ENCODE results near the gene TOM1L2.

Gene TOM1L2

DNA sequence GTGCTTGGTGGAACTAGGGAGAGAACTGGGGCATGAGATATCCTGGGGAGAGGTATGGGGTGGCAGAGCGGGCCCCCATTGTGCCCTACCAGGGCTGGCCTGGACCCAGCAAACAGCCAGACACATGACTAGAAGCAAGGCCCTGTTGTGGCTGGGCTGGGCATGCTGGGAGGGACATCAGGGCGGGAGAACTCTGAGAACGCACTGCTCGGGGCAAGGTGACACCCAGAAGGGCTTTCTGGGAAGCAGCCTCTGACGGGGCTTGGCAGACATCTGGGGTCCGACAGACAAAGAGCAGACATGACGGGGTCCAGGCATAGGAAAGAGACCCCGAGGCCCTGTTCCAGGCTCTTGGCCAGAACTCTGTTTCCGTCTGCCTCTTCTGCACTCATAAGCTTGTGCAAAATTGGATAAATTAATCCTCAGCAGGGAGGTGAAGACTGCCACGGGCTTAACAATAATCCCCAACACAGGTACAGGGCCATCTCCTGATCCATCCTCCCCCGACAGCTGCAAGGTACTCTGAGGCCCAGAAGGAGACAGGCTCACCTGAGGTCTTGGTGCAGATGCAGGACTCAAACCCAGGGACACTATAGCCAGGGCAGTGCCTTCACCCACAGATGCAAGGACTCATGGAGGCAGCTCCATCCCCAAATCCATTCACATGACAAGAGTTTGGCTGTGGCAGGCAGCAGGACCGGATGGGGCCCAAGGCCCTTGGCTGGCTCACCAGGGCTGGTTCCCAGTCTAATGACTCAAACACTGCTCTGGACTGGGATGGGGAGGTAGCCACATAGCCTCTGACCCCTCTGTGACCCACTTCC lies 140.8 kb downstream of the TOM1L2 start:
- DNase-seq: no peak

DNA sequence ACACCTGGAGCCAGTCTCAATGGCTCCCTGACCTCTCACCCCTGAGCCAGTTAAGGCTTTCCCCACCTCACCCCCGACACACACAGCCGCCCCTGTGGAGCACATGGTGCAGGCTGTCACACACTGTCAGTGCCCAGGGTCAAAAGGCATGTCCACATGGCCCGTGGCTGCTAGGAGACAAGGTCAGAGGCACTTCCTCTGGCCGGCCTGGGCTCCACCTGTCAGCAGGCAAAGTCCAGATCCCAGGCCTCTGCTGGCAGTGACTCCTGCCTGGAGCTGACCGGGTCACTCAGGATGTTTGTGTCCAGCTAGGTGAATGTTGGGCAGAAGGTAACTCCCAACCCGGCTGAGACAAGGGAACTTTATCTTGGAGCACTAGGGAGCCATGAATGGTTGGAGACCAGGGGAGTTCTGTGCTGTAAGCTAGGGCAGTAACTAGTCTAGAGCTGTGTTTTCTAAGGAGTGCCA lies 141.4 kb downstream of the TOM1L2 start:
- no peak for DNase-seq

DNA sequence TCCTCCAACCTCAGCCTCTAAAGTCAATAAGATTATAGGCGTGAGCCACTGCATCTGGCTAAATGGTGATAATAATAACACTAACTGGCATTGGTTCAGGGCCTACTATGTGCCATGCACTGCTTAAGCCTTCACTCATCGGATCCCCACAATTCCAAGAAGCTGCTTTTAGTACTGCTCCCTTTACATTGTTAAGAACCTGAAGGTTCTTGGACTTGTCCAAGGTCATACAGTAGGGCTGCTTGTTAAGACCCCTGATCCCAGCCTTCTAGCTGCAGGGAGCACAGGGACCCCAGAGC lies 142.0 kb downstream of the TOM1L2 start:
- DNase-seq: no peak

DNA sequence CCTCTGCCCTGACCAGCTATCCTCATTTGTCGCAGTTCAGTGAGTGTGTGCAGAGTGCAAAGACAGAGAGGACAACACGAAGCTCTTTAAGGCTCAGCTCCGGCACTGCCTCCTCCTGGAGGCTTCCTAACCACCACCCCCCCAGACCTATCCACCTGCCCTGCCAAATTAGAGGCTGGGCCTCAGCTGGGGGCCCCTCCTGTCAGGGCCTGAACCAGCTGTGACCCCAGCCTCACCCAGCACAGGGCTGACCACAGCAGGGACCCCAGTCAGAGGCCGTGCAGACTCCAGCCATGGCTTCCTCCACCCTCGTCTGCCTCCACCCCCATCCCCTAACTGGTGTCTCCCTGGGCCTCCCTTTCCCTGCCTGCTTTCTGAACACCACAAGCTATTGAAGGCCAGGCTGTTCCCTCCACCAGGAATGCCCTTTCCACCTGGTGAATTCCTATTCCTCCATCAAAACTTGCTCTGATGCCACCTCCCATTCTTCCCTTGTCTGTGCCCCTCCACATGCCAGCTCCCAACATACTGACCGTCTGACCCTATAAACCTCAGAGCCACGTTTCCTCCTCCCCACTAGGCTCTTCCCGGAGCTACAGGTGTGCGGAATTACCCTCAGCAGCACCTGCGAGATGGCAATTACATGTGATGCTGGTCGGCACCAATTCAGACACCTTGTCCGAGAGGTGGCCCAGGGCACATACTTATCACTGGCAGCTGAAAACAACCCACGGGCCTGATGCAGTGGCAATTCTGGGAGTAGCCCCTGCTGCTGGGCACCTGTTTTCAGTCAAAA lies 144.2 kb downstream of the TOM1L2 start:
- DNase-seq: no peak

DNA sequence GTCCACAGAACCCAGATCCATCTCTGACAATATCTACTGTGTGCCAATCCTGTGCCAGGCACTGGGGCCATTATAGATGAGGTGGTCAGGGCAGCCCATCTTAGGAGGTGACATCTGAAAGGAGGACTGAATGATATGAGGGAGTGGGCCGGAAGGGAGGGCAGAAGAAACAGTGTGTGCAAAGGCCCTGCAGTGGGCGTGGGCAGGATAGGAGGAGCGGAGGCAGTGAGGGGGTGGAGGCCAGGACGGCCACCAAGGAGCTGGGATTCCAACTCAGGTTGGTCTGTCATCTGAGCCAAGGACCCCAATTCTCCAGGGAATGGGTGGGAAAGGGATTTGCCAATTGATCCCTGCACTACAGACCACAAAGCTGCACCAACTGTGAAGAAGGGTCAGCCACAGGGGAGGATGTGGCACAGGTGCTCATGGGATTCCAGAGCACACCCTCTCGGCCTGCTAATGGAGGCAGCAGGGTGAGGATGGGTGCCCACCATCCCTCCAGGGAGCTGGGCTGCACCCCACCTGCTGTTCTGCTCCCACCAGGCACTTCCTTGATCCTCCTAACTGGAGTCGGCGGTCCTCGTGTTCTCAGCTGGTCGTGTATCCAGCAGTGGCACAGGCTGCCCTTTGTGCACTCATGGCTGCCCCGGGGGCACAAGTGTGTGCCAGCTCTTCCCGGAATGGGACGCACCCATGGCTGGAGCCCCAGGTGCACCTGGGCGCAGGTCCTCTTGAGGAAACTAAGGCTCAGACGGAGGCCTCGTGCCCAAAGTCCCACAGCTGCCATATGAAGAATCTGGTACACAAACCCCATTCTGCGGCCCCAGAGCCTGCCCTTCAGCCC lies 145.0 kb downstream of the TOM1L2 start:
- no peak for DNase-seq

DNA sequence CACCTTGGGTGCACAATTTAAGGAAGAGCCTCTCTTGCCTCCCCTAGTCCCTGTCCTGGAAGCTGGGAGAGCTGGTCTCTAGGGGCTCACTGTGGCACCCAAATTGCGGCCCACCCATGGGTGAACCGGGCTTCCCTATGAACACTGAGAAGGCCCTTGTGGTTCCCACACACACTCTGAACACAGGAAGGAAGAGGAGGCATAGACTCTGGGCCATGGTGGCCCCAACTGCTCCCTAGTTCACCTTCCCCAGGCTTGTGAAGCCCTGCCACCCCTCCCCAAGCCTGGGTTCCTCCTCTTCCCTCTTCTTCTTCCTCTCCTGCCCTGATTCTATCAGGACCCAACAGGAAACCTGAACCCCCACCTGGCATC lies 145.9 kb downstream of the TOM1L2 start:
- no peak for DNase-seq

DNA sequence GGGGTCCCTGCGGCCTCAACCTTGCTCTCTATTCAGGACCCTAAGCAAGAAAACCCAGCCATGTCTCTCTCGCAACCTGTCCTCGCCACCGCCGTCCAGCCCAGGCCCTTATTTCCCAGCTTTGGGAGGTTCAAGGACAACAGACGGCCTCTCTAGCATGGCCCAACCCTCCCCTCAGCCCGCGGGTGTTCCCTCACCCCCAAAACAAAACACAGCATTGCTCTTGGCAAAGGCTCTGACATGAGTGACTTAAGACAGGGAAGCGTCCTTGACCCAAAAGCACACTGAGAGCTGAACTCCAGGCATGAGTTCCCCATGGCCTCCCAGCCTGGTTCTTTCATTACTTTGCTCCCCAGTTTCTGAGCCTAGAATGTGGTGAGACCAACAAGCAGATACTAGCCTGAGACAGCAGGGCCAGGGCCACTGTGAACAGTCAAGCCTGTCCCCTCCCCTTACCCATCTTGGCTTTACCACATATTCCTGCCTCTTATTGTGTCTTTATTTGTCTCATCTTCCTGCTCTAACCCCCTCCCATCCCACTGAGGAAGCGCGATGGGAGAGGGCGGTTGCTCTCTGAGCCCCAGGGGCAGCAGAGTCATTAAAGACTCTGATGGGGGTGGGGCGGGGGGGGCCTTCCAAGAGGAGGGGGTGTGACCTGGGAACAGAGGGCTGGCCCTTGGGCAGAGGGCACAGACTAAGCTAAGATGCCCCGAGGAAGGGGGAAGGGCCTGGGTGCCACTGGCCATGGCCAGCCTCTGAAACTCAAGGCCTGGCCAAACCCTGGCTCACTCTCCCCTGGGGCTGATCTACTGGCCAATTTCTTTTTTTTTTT lies 147.2 kb downstream of the TOM1L2 start:
- DNase-seq: no peak

DNA sequence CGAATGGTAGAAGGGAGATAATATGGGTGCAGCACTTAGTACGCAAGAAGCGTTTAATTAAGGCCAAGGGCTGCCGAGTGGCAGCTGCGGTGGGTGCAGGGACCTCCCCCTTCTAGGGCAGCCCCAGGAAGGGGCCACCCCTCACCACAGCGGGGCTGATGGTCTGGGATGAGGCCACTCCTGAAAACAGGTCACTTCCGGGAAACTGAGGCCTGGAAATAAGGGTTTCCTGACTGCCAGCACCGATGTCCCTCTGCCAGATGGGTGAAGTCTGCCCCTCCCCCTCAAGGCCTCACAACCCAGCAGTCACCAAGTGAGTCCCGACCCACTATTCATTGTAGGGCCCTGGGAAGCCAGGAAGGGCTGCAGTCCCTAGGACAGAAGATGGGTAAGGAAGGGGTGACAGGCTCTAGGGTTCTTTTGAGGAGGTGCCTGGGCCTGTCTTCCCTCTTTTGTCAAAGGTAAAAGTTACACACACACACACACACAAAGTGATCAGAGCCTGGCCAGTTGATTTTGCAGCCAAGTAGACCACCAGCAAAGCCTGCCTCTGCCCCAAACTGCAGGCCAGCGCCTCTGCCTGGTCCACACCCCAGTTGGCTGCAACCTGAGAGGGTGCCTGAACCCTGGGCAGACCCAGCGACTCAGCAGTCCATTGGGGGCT lies 147.9 kb downstream of the TOM1L2 start:
- no peak for DNase-seq

DNA sequence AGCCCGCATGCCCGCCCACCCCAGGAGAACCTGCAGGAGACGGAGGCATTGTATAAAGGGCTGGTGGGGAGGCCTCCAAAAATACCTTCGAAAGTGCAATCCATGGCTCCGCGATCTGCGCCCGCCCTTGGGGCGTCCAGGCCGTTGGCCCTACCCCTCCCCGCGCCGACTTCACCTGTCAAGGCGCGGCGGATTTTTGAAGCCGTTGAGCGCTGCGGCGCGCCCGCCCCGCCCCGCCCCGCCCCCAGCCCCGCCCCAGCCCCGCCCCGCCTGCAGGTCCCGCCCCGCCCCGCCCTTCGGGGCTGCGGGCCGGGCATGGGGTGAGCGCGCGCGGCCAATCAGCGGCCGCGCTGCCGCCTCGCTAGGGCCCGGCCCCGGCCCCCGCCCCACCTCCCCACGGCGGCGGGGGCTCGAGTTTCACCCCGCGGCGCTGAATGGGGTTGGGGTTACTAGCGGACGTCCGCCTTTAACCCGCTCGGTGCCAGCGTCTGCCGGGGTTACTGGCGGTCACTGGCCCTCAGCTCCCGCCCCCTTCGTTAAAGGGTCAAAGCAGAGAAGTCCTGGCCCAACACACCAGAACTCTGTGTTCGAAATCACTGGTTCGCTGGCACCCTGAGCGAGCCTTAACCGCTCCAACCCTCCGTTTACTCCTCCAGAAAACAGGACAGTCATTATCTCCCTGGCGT lies 148.6 kb downstream of the TOM1L2 start:
- peak; percentile 80 for DNase-seq

DNA sequence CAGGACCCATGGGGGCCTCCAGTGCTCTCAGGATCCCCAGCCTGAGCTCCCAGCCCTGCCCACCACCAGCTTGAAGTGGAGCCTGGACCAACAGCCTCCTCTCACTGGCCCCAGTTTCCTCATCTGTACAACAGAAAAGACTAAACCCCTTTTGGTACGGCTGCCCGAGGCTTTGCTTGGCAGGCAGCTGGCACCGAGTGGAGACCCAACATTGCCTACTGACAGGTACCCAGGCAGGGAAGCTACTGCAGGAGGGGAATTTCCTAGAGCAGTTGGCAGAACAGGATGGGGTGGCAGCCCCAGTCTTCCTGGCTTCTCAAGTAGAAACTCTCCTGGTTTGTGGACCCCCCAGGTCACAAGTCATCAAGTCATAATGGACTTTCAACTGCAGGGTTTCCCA lies 149.6 kb downstream of the TOM1L2 start:
- DNase-seq: no peak

DNA sequence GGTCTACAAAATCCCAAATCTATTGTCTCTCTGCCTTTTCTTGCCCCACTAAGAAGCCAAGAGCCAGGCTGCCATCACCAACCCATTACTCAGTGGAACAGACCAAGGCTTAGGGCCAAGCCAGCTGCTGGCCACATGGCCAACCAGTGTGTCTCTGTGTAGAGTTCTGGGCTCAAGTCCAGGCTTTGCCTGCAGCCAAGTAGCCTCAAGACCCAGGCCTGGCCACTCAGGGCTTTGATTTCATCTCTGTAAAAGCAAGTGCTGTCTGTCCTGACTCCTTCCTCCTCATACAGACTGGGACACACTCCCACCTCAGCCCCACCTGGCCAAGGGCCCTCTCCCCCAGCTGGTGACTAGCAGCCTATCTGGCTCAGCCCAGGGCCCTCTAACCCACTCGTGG lies 150.0 kb downstream of the TOM1L2 start:
- DNase-seq: peak; percentile 82

DNA sequence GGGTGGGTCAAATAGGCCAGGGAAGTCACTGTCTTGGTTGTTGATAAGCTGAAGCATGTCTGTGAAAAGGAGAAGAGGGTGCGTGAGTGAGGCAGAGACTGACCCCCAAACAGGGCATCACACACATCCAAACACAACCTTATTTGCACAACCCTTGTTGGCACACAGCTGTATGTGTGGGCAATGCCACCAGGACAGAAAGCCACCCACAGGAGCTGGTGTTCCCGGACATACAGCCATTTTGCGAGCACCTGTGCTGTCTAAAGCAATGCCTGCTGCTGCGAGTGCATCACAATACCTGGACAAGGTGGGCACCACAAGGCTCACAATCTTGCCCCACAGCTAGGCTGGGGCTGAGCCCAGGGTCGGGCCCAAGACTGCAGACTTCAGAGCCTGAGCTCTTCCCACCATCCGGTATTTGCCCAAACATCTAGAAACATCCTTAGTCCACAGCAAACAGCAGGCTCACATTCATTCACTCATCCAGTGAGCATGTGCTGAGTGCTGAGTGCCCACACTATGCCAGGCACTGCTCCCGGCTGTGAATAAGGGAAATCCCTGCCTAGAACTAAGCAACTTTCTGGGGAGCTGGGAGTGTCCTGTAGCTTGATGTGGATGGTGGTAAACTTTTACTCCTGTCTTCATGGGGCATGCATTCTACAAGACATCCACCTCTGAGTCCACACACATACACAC lies 151.6 kb downstream of the TOM1L2 start:
- no peak for DNase-seq

DNA sequence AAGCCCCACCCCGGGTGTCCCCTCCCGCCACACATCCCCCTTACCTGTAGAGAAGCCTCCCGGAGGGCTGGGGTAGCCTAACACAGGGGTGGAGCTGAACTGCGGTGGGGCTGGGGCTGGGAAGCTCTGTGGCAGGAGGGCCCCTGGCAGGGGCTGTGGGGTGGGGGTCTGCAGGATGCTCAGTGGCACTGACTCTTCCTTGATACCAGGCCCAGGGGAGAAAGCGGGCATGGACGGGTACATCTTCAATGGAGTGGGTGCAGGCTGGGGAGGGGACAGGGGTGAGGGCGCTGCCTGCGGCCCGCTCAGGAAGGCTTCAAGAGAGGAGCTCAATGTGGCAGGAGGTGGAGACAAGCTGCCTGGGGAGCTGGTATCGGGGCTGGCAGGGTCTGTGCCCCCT lies 152.2 kb downstream of the TOM1L2 start:
- DNase-seq: no peak

DNA sequence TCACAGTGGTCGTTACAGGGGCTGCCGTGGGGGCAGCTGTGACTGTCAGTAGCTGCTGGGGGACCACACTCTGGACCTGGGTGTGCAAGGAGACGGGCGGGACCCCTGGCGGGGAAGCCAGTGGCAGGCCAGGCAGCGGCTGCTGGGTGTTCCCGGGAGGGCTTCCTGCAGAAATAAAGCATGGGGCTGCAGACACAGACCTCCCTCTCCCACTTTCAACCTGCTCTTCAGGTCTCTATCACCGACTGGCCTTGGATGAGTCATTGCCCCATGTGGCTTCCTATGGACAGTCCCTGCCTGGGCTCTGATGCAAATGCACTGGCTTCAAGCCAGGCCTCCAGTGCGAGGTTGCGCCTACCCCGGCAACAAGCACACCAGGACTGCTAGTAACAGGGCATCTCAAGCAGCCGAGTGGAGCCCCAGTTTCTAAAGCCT lies 152.6 kb downstream of the TOM1L2 start:
- DNase-seq: peak; percentile 81

DNA sequence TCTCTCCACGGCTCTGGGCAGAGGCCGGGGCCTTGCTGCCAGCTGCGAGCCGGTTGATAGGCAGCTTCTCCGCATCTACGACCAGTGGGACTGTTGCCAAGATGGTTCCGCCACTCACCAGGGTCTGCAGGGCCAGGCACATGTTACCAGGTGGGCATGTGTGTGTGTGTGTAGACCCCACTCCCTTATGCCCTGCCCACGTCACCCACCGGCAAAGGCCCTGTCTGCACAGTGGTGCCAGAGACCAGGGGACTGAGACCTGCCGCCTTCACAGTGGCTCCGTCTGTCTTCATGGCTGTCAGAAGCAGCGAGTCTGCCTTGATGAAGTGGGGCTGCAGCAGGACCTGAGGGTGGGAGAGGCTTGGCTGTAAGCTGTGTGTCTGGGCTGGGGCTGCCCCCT lies 153.1 kb downstream of the TOM1L2 start:
- no peak for DNase-seq

DNA sequence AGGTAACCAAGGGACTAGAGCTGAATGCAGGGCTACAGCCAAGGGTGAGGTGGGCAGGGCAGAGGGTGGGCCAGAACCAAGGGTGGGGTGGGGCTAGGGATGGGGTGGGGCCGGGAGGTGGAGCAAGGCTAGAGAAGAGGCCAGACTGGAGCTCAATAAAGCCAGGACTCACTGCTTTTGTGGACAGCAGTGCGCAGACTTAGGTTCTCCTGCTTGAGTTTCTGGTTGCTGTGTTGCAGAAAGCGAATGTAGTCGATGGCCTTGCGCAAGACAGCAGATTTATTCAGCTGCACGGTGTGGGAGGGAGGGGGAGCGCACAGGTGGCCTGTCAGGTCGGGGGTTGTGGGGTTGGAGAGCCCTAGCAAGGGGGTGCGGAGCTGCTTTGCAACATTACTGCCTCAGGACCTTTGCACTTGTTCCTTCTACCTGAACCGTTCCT lies 154.1 kb downstream of the TOM1L2 start:
- DNase-seq: no peak

DNA sequence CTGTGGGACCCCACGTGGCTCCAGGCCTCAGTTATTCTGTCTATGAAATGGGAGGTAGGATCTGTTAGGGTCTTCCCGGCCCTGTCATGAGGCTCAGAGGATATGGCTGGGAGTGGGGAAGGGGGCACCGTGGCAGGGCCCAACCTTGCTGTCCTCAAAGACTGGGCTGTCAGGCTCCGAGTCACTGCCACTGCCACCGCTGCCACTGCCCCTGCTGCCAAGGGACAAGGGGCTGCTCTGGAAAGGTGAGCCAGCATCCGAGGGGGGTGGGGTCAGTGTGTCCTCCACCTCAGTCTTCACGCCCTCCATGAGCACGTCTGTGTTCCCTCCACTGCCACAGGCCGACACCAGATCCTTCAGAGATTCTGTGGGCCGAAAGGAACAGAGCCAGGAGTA lies 154.7 kb downstream of the TOM1L2 start:
- no peak for DNase-seq

DNA sequence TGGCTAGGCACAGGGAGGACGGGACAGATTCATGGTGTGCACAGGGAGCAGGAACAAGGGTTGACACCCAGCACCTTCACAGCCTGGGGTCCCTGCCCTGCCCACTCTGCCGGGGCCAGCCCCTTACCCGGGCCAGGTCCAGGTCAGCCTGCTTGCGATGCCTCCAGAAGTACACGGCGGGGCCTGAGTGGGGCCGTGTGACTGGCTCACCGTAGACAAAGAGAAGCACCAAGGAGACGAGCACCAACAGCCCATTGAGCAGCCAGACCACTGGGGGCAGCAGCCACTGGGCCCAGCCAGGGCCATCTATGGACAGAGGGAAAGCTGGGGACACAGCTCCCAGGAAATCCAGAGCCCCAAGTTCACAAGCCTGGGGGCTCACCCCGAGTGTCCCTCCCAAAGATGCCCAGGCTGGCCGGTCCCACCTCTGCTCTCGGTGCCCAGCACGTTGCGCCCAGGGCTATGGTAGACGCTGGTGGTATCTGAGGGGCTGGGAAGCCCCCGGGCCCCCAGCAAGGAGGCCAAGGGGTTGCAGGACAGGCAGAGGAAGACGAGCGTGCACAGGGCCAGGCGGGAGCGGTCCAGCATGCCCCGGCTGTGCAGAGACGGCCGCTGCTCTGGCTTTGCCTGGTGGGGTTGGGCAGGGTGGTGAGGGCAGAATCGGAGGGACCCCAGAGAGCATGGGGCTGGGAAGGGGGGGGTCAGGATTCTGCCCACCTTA lies 155.2 kb downstream of the TOM1L2 start:
- DNase-seq: no peak

DNA sequence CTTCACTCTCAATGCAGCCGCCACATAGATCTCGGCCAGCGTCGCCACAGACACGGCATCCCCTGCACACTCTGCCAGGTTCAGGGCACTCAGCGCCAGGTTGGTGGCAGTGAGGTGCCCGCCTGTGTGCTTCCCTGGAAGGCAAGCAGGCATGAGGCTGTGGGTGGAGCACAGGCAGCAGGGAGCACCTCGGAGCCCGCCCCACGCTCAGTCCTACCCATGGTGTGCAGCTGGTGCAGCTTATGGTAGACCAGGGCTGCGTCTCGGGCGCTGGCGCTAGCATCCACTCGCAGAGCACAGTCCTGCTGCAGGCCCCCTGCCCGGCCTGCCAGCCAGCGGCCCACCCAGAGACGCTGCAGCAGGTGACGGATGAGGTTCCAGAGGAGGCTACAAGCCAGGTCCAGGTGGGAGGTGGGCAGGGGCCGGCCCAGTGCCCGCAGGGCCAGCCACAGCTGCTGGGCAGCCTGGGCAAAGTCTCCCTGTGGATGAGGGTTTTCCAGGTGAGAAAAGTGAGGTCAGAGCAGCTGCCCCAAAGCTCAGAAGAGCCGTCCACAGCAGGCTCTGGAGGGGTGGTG lies 155.9 kb downstream of the TOM1L2 start:
- no peak for DNase-seq

All from fibroblast of upper back skin (primary cell).